Measurements from ENCODE around the gene TEX48.

TEX48 gene

DNA sequence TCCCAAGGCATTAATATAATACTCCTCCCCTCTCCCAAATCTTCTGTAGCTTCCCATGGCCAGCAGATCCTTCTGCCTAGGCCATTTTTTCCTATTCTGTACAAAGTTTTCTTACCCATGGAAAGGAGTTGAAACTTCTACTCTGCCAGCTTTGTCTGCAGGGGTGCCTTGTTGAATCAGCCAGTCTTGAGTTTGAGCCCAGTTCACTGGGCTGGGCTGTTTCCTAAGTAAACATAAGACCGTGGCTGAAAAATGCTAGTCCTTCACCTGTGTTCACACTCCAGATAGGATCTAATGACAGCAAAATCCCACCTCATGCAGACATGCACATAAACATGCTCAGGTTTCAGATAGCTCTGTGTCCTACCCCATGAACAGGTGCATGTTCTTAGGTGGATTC is 10.4 kb downstream of the TEX48 start:
- H3K9me3 ChIP-seq (ENCODE audit: control insufficient read depth, low read length) = no peaks in the 10 kb centered on the region
- no peak overlapping the region for H3K27ac ChIP-seq (ENCODE audit: insufficient read depth, low read depth, low read length, poor library complexity, severe bottlenecking)
- no peaks in the 10 kb centered on the region for H3K27me3 ChIP-seq (ENCODE audit: control insufficient read depth, insufficient read depth, low read length, poor library complexity, severe bottlenecking)
- no peaks in the 10 kb centered on the region for H3K36me3 ChIP-seq (ENCODE audit: control insufficient read depth, insufficient read depth, low read length)
- 85 to 88% methylated on average over 1 of the region's 1 CpG for WGBS, 2 experiments
- no peak overlapping the region for H3K4me3 ChIP-seq (ENCODE audit: insufficient read depth, low read depth, low read length)
- H3K4me1 ChIP-seq (ENCODE audit: control insufficient read depth, insufficient read depth, low read length) = no peaks in the 10 kb centered on the region

DNA sequence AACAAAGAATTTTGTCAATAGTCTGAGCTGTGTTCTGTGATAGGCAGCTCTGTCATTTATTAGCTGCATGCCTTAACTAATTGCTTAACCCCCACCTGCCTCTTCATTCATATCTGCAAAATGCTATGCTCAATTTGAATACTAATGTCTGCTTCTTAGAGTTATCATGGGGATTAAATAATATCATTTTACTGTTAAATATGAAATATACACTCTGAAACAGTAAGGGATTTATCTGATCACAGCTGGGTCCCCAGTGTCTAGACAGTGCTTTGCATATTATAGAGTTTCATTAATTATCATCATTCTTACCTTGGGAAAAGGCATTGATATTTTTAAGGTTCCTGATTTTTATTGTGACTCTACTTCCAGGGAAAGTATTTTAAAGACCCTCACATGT is 12.0 kb downstream of the TEX48 start:
- H3K27ac ChIP-seq (ENCODE audit: insufficient read depth, low read depth, low read length, poor library complexity, severe bottlenecking) = no peak overlapping the region
- no peaks in the 10 kb centered on the region for H3K36me3 ChIP-seq (ENCODE audit: control insufficient read depth, insufficient read depth, low read length)
- H3K4me1 ChIP-seq (ENCODE audit: control insufficient read depth, insufficient read depth, low read length) = no peaks in the 10 kb centered on the region
- H3K9me3 ChIP-seq (ENCODE audit: control insufficient read depth, low read length) = no peaks in the 10 kb centered on the region
- H3K27me3 ChIP-seq (ENCODE audit: control insufficient read depth, insufficient read depth, low read length, poor library complexity, severe bottlenecking) = no peaks in the 10 kb centered on the region
- no peak overlapping the region for H3K4me3 ChIP-seq (ENCODE audit: insufficient read depth, low read depth, low read length)

DNA sequence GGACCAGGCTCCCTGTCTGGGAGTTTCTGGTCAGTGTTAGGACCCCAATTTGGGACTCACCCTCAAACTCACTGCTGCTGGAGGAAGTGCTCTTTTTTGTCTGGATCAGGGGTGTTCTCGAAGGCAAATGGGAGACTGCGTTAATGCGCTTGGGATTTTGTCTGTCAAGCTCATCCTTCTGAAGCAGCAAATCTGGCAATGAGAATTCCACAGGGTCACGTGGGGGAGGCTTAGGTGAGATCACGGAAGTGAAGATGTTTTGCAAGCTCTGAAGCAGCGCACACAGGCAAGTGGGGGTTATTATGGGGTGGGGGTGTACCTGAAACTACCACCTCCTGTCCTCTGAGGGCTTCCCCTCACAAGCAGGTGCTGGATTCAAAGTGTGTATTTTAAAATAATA is 13.8 kb downstream of the TEX48 start:
- 94% methylated on average over 6 of the region's 6 CpGs for WGBS, 2 experiments
- H3K9me3 ChIP-seq (ENCODE audit: control insufficient read depth, low read length) = no peaks in the 10 kb centered on the region
- H3K4me1 ChIP-seq (ENCODE audit: control insufficient read depth, insufficient read depth, low read length) = no peaks in the 10 kb centered on the region
- no peaks in the 10 kb centered on the region for H3K36me3 ChIP-seq (ENCODE audit: control insufficient read depth, insufficient read depth, low read length)
- H3K27me3 ChIP-seq (ENCODE audit: control insufficient read depth, insufficient read depth, low read length, poor library complexity, severe bottlenecking) = no peaks in the 10 kb centered on the region
- no peak overlapping the region for H3K4me3 ChIP-seq (ENCODE audit: insufficient read depth, low read depth, low read length)
- H3K27ac ChIP-seq (ENCODE audit: insufficient read depth, low read depth, low read length, poor library complexity, severe bottlenecking) = no peak overlapping the region

DNA sequence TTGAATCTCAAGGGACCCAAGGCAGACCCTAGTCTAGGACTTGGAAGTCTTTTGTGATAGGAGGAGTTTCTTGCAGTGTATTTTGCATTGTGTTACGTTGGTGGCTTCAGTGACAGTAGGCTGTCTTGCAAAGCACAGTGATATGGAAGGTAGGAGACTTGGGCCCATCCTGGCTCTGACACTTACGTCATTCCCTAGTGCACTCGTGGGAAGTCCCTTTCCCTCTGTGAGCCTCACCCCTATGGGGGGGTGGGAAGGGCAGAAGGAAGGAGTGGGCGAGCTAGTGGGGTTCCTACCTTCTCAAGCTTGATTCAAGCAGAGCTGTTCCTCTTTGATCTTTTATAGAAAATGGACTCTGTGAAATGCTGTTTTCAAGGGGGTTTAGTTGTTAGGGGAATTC is 15.1 kb downstream of the TEX48 start:
- no peaks in the 10 kb centered on the region for H3K36me3 ChIP-seq (ENCODE audit: control insufficient read depth, insufficient read depth, low read length)
- no peak overlapping the region for H3K27ac ChIP-seq (ENCODE audit: insufficient read depth, low read depth, low read length, poor library complexity, severe bottlenecking)
- H3K9me3 ChIP-seq (ENCODE audit: control insufficient read depth, low read length) = no peaks in the 10 kb centered on the region
- no peaks in the 10 kb centered on the region for H3K4me1 ChIP-seq (ENCODE audit: control insufficient read depth, insufficient read depth, low read length)
- H3K27me3 ChIP-seq (ENCODE audit: control insufficient read depth, insufficient read depth, low read length, poor library complexity, severe bottlenecking) = no peaks in the 10 kb centered on the region
- H3K4me3 ChIP-seq (ENCODE audit: insufficient read depth, low read depth, low read length) = no peak overlapping the region
- 39 to 42% methylated on average over 4 of the region's 4 CpGs for WGBS, 2 experiments

DNA sequence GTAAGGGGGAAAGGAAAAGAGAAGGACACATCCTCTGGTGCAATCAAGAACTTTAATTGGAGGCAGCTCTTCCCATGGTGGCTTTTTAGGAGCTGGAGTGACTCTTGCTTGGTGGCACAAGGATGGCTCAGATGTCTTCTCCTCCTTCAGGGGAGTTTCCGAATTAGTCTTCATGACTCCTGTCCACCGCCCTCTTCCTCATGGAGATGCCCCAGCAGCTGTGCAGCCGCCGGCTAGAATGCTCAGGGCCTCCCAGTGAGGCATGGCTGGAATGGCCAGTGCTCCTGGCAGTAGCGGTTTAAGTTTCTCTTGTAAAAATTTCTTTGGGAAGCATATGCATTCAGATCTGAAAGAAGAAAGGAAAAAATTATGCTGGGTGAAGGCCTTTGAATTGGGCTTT is 15.6 kb downstream of the TEX48 start:
- no peaks in the 10 kb centered on the region for H3K36me3 ChIP-seq (ENCODE audit: control insufficient read depth, insufficient read depth, low read length)
- no peaks in the 10 kb centered on the region for H3K9me3 ChIP-seq (ENCODE audit: control insufficient read depth, low read length)
- H3K4me1 ChIP-seq (ENCODE audit: control insufficient read depth, insufficient read depth, low read length) = no peaks in the 10 kb centered on the region
- 92 to 93% methylated on average over 5 of the region's 5 CpGs for WGBS, 2 experiments
- no peak overlapping the region for H3K4me3 ChIP-seq (ENCODE audit: insufficient read depth, low read depth, low read length)
- no peak overlapping the region for H3K27ac ChIP-seq (ENCODE audit: insufficient read depth, low read depth, low read length, poor library complexity, severe bottlenecking)
- no peaks in the 10 kb centered on the region for H3K27me3 ChIP-seq (ENCODE audit: control insufficient read depth, insufficient read depth, low read length, poor library complexity, severe bottlenecking)

DNA sequence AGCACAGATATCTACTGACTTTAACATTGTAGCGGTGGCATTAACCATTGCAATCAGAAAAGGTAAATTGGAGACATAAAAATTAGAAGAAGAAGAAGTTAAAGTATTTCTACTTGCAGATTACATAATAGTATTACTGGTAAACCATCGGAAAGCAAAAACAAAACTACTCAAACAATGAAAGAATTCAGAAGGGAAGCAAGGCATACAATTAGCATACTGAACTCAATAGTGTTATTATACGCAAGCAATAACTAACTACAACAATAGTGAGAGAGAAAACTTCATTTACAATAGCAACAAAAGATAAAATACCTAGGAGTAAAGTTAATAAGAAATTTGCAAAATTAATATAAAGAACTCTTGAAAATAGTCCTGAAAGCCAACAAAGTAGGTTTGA is 17.8 kb downstream of the TEX48 start:
- 94 to 100% methylated on average over 1 to 3 of the region's 3 CpGs for WGBS, 2 experiments
- Histone ChIP-seq H3K9me3 (ENCODE audit: control insufficient read depth, low read length) (no peaks in the 10 kb centered on the region), H3K27ac (ENCODE audit: insufficient read depth, low read depth, low read length, poor library complexity, severe bottlenecking) (no peak overlapping the region), H3K4me3 (ENCODE audit: insufficient read depth, low read depth, low read length) (no peak overlapping the region), H3K4me1 (ENCODE audit: control insufficient read depth, insufficient read depth, low read length) (no peaks in the 10 kb centered on the region), H3K36me3 (ENCODE audit: control insufficient read depth, insufficient read depth, low read length) (no peaks in the 10 kb centered on the region), H3K27me3 (ENCODE audit: control insufficient read depth, insufficient read depth, low read length, poor library complexity, severe bottlenecking) (no peaks in the 10 kb centered on the region)

DNA sequence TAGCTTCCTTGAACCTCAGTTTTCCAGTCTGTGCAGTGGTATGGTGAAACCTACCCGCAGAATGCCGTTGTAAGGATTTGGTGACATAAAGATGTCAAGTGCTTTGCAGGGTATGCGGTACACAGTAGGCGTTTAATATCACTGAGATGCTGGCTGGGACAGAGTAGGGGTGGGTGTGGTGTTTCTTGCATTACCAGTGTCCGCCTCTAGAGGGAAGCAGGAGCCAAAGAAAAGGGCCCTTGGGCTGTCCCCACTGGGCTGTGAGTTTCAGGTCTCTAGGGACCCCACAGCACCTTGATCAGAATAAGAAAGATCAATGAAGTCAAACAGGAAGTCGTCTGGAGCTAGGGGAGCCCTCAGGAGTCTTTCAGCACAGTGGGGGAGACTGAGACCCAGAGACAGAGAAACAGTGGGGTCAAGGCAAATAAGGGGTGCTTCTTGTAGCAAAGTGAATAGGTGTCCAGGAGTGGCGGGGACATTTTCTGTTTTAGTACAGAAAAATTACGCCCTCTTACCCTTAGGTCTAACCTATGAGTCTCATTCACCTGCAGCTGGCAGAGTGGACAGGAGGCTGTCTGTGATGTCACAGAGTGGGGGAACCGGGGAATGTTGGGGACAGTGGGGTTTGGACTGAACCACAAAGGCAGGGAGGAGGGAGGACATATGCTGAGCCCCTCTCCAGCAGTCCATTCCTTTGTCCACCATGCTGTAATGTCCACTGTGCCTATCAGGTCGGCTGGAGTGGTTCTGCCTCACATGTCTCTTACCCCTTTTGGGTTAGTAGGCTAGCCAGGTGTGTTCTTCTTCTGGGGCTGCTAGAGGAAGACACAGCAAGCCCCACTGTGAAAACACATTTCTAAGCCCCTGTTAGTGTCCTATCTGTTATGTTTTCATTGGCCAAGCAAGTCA is 19.7 kb downstream of the TEX48 start:
- H3K36me3 ChIP-seq (ENCODE audit: control insufficient read depth, insufficient read depth, low read length) = no peaks in the 10 kb centered on the region
- 46% methylated on average over 10 of the region's 10 CpGs for WGBS, 2 experiments
- H3K4me1 ChIP-seq (ENCODE audit: control insufficient read depth, insufficient read depth, low read length) = no peaks in the 10 kb centered on the region
- H3K27ac ChIP-seq (ENCODE audit: insufficient read depth, low read depth, low read length, poor library complexity, severe bottlenecking) = no peak overlapping the region
- no peak overlapping the region for H3K4me3 ChIP-seq (ENCODE audit: insufficient read depth, low read depth, low read length)
- H3K9me3 ChIP-seq (ENCODE audit: control insufficient read depth, low read length) = no peaks in the 10 kb centered on the region
- no peaks in the 10 kb centered on the region for H3K27me3 ChIP-seq (ENCODE audit: control insufficient read depth, insufficient read depth, low read length, poor library complexity, severe bottlenecking)

DNA sequence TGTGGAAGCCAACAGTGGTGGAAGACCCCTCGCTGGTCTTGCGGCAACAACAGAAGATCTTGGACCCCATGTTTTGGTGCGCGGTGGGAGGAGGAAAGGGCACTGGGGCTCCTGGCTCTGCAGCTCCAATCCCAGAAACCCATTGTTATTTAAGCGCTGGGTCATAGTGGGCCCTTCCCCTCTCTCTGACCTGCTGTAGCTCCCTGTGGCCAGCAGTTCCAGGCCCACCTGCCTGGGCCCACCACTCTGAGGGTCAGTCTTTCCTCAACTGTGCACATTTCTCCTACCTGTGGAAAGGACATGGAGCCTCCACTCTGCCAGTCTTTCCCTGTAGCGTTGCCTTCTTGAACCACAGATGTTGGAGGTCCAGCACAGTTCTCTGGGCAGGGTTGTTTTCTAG is 24.3 kb downstream of the TEX48 start, which contains the start of gene TEX53:
TEX53 (minus strand) TSS at position 101 of the 400 bp plus-strand sequence; CDS start at position 70, 31 bp downstream.
- Histone ChIP-seq H3K36me3 (ENCODE audit: control insufficient read depth, insufficient read depth, low read length) (no peaks in the 10 kb centered on the region), H3K27ac (ENCODE audit: insufficient read depth, low read depth, low read length, poor library complexity, severe bottlenecking) (no peak within 1 kb of the TSS), H3K9me3 (ENCODE audit: control insufficient read depth, low read length) (no peaks in the 10 kb centered on the region), H3K27me3 (ENCODE audit: control insufficient read depth, insufficient read depth, low read length, poor library complexity, severe bottlenecking) (no peaks in the 10 kb centered on the region), H3K4me1 (ENCODE audit: control insufficient read depth, insufficient read depth, low read length) (no peaks in the 10 kb centered on the region), H3K4me3 (ENCODE audit: insufficient read depth, low read depth, low read length) (no peak within 1 kb of the TSS)
- 96 to 98% methylated on average over 6 of the region's 6 CpGs for WGBS, 2 experiments

DNA sequence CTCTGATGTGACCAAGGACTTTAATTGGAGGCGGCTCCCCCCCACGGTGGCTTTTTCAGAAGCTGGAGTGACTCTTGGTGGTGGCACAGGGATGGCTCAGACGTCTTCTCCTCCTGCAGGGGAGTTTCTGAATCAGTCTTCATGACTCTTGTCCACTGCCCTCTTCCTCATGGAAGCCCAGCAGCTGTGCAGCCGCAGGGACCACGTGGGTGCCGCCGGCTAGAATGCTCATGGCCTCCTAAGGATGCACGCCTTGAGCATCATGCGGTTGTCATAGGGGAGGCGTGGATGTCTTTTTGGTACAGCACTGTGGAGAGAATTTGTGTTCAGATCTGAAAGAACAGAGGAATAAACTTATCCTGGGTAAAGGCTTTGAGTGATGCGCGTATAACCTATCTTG is 25.7 kb downstream of the TEX48 start:
- H3K27ac ChIP-seq (ENCODE audit: insufficient read depth, low read depth, low read length, poor library complexity, severe bottlenecking) = no peak overlapping the region
- no peaks in the 10 kb centered on the region for H3K27me3 ChIP-seq (ENCODE audit: control insufficient read depth, insufficient read depth, low read length, poor library complexity, severe bottlenecking)
- H3K4me1 ChIP-seq (ENCODE audit: control insufficient read depth, insufficient read depth, low read length) = no peaks in the 10 kb centered on the region
- H3K36me3 ChIP-seq (ENCODE audit: control insufficient read depth, insufficient read depth, low read length) = no peaks in the 10 kb centered on the region
- no peak overlapping the region for H3K4me3 ChIP-seq (ENCODE audit: insufficient read depth, low read depth, low read length)
- no peaks in the 10 kb centered on the region for H3K9me3 ChIP-seq (ENCODE audit: control insufficient read depth, low read length)
- WGBS, 2 experiments = 82 to 83% methylated on average over 10 of the region's 12 CpGs

DNA sequence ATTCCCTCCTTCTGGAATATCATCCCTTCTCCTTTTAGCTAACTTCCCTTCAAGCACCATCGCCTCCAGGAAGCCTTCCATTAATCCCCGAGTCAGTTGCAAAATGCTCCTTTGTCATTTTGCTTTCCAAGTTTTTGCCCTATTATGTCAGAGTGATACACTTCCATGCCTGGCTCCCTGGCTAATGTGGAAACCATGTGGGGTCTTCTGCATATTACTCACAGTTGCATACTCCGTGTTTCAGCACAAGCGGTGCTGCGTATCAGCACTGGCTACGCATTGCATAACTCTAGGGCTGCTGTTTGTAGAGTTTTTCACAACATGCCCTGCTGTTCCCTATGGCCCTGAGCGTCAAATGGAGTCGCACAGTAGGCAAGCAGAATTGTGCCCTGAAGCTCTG is 26.3 kb downstream of the TEX48 start:
- Histone ChIP-seq H3K27ac (ENCODE audit: insufficient read depth, low read depth, low read length, poor library complexity, severe bottlenecking) (no peak overlapping the region), H3K27me3 (ENCODE audit: control insufficient read depth, insufficient read depth, low read length, poor library complexity, severe bottlenecking) (no peaks in the 10 kb centered on the region), H3K4me3 (ENCODE audit: insufficient read depth, low read depth, low read length) (no peak overlapping the region), H3K36me3 (ENCODE audit: control insufficient read depth, insufficient read depth, low read length) (no peaks in the 10 kb centered on the region), H3K9me3 (ENCODE audit: control insufficient read depth, low read length) (no peaks in the 10 kb centered on the region), H3K4me1 (ENCODE audit: control insufficient read depth, insufficient read depth, low read length) (no peaks in the 10 kb centered on the region)
- WGBS, 2 experiments = 89 to 90% methylated on average over 8 of the region's 8 CpGs
